Stomach (tissue), 4 donors: ENCODE results near the gene HEPHL1.

Experiments used
- EP300 ChIP-seq: sonication (generic); formaldehyde crosslinking; IDR thresholded peaks from one replicate; pipeline ENCODE4 v1.6.1; 2017; ENCODE audit warnings: antibody characterized with exemption
- TF ChIP-seq, protein P1 (sequence below), 7 experiments: fragments of 450-650 bp in 4 of 7; fragments of 200-600 bp in 3 of 7; sonication (generic) in 3 of 7; IDR thresholded peaks; one replicate each; pipeline ENCODE4 v1.5.1; 2016 to 2019; ENCODE audit warnings: antibody characterized with exemption in 7 of 7, control low read depth in 2 of 7, mild to moderate bottlenecking in 1 of 7

DNA sequence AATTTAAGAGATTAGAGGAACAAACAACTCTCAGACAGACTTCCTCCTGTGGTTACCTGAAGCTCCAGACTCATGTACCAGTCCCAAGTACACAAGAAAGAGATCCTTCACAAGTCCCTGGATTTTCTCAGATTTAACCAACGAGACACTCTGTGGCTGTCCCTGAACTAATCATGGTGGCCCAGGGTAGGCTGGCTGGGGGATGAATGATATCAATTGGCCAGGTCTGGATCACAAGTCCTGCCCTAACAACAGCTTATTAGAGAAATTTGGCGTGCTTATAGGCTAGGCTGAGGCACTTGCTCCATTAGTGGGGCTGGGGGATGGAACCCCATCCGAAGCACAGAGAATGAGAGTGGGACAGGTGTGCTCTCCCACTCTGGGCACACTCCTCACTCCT, 22.1 kb downstream of the HEPHL1 start:
- TF ChIP-seq, protein P1, sequence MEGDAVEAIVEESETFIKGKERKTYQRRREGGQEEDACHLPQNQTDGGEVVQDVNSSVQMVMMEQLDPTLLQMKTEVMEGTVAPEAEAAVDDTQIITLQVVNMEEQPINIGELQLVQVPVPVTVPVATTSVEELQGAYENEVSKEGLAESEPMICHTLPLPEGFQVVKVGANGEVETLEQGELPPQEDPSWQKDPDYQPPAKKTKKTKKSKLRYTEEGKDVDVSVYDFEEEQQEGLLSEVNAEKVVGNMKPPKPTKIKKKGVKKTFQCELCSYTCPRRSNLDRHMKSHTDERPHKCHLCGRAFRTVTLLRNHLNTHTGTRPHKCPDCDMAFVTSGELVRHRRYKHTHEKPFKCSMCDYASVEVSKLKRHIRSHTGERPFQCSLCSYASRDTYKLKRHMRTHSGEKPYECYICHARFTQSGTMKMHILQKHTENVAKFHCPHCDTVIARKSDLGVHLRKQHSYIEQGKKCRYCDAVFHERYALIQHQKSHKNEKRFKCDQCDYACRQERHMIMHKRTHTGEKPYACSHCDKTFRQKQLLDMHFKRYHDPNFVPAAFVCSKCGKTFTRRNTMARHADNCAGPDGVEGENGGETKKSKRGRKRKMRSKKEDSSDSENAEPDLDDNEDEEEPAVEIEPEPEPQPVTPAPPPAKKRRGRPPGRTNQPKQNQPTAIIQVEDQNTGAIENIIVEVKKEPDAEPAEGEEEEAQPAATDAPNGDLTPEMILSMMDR (IDR thresholded peaks at IDR 0.05), result no peak
- no peak for TF ChIP-seq EP300
